IMR-90 (cell line): Measurements from ENCODE around the gene HOXD13. TPM values are rescaled to one million over a fixed set of nuclear protein-coding genes. Genes with fewer than 3 reads are reported as not detected.

Source experiments
- ATAC-seq: fragments of 200-7000 bp; cut with Tn5 transposase; 2 replicates; pipeline ENCODE4 v1.9.1; 2020; ENCODE audit warnings: low read depth, mild to moderate bottlenecking, moderate library complexity
- BruUV-seq: library from RNA; stranded (reverse); fragments of 400-500 nt; replicated peaks from 2 replicates; lab custom pipeline; 2021; lab: Mats Ljungman, UMichigan
- CTCF ChIA-PET: fragments of 300-600 bp; formaldehyde crosslinking; extraction: SDS; loops from one replicate; lab custom pipeline; 2021; ENCODE audit warnings: antibody characterized with exemption; lab: Yijun Ruan, JAX
- POLR2A ChIA-PET: fragments of 300-600 bp; sonication (Branson Sonifier 250); formaldehyde crosslinking; loops from one replicate; lab custom pipeline; 2022; ENCODE audit warnings: antibody characterized with exemption; ENCODE audit not compliant: unreplicated experiment; lab: Charles Lee
- DNase-seq: peaks from one replicate; pipeline ENCODE4 v3.0.0; 2013
- H2AFZ ChIP-seq: replicated peaks from 2 replicates; pipeline ENCODE3; 2013; ENCODE audit warnings: low read length, mild to moderate bottlenecking; ENCODE audit not compliant: poor library complexity
- H2AK5ac ChIP-seq: 2 replicates; pipeline ENCODE4 v1.6.1; 2013; ENCODE audit warnings: low read depth, low read length, inconsistent platforms
- H2AK9ac ChIP-seq: replicated peaks from 2 replicates; pipeline ENCODE3; 2013; ENCODE audit warnings: mild to moderate bottlenecking, low read depth, low read length, moderate library complexity; ENCODE audit not compliant: poor library complexity
- H2BK120ac ChIP-seq: 2 replicates; pipeline ENCODE4 v1.6.1; 2013; ENCODE audit warnings: low read depth, low read length, inconsistent platforms
- H2BK15ac ChIP-seq: 3 replicates; pipeline ENCODE4 v1.6.1; 2013; ENCODE audit warnings: low read depth, low read length, inconsistent platforms
- H2BK20ac ChIP-seq: 2 replicates; pipeline ENCODE4 v1.6.1; 2013; ENCODE audit warnings: low read depth, mild to moderate bottlenecking, inconsistent platforms, low read length, moderate library complexity
- H2BK5ac ChIP-seq: 2 replicates; pipeline ENCODE4 v1.6.1; 2013; ENCODE audit warnings: mild to moderate bottlenecking, low read depth, low read length, inconsistent platforms; ENCODE audit not compliant: poor library complexity, severe bottlenecking
- H3K14ac ChIP-seq: replicated peaks from 2 replicates; pipeline ENCODE4 v1.6.1; 2013; ENCODE audit warnings: low read depth, low read length, inconsistent platforms
- H3K18ac ChIP-seq: 2 replicates; pipeline ENCODE4 v1.6.1; 2013; ENCODE audit warnings: low read depth, low read length, control low read depth
- H3K23ac ChIP-seq: 2 replicates; pipeline ENCODE4 v1.6.1; 2013; ENCODE audit warnings: low read depth, low read length, inconsistent platforms
- H3K27ac ChIP-seq: 2 replicates; pipeline ENCODE4 v1.5.1; 2013; ENCODE audit warnings: mild to moderate bottlenecking, control low read depth, low read length; ENCODE audit not compliant: insufficient read depth
- H3K27me3 ChIP-seq: 2 replicates; pipeline ENCODE4 v1.6.1; 2013; ENCODE audit warnings: low read length; ENCODE audit not compliant: control insufficient read depth, insufficient read depth
- H3K36me3 ChIP-seq: 2 replicates; pipeline ENCODE4 v1.6.1; 2013; ENCODE audit warnings: low read length, mixed read lengths; ENCODE audit not compliant: control insufficient read depth, insufficient read depth
- H3K4ac ChIP-seq: 2 replicates; pipeline ENCODE4 v1.6.1; 2013; ENCODE audit warnings: low read depth, low read length, inconsistent platforms
- H3K4me1 ChIP-seq: 2 replicates; pipeline ENCODE4 v1.6.1; 2013; ENCODE audit warnings: low read length, mixed read lengths; ENCODE audit not compliant: control insufficient read depth, insufficient read depth
- H3K4me2 ChIP-seq: 2 replicates; pipeline ENCODE4 v1.6.1; 2013; ENCODE audit warnings: low read depth, mild to moderate bottlenecking, control low read depth, low read length, moderate library complexity
- H3K4me3 ChIP-seq: 2 replicates; pipeline ENCODE4 v1.5.1; 2013; ENCODE audit warnings: low read depth, mild to moderate bottlenecking, control low read depth, low read length, moderate library complexity; ENCODE audit not compliant: insufficient read depth
- H3K56ac ChIP-seq: 2 replicates; pipeline ENCODE4 v1.6.1; 2013; ENCODE audit warnings: low read length, inconsistent platforms; ENCODE audit not compliant: insufficient read depth; ENCODE audit errors: extremely low read depth
- H3K79me1 ChIP-seq, 2 experiments: 2 replicates each; pipeline ENCODE4 v1.6.1; 2013; ENCODE audit warnings: low read length in 2 of 2, inconsistent platforms in 1 of 2, low read depth in 1 of 2
- H3K9ac ChIP-seq: 2 replicates; pipeline ENCODE4 v1.6.1; 2013; ENCODE audit warnings: low read depth, low read length, control low read depth
- H3K9me1 ChIP-seq: 2 replicates; pipeline ENCODE4 v1.6.1; 2013; ENCODE audit warnings: low read length, inconsistent platforms; ENCODE audit not compliant: insufficient read depth
- H3K9me3 ChIP-seq: 2 replicates; pipeline ENCODE4 v1.6.1; 2013; ENCODE audit warnings: low read length; ENCODE audit not compliant: control insufficient read depth, insufficient read depth
- H4K20me1 ChIP-seq: 2 replicates; pipeline ENCODE4 v1.6.1; 2013; ENCODE audit warnings: low read length, inconsistent platforms; ENCODE audit not compliant: insufficient read depth
- H4K5ac ChIP-seq: 2 replicates; pipeline ENCODE4 v1.6.1; 2013; ENCODE audit warnings: mild to moderate bottlenecking, low read depth, low read length, control low read depth
- H4K8ac ChIP-seq, 2 experiments: 2 replicates each; pipeline ENCODE4 v1.6.1; 2013; ENCODE audit warnings: low read depth in 2 of 2, low read length in 2 of 2, control low read depth in 1 of 2, inconsistent platforms in 1 of 2
- H4K91ac ChIP-seq: 2 replicates; pipeline ENCODE4 v1.6.1; 2013; ENCODE audit warnings: low read depth, low read length, inconsistent platforms; ENCODE audit not compliant: insufficient read depth
- BHLHE40 ChIP-seq: fragments of 150-350 bp; IDR thresholded peaks from 2 replicates; pipeline ENCODE4 v1.6.1; 2016; ENCODE audit warnings: mild to moderate bottlenecking, low read depth, low read length
- CEBPB ChIP-seq: IDR thresholded peaks from 2 replicates; pipeline ENCODE4 v1.6.1; 2012; ENCODE audit warnings: low read depth, low read length, improper control_type of control experiment
- CHD1 ChIP-seq: IDR thresholded peaks from 2 replicates; pipeline ENCODE4 v1.6.1; 2012; ENCODE audit warnings: low read depth, low read length, improper control_type of control experiment
- MAFK ChIP-seq: IDR thresholded peaks from 2 replicates; pipeline ENCODE4 v1.6.1; 2012; ENCODE audit warnings: low read depth, low read length, improper control_type of control experiment
- MAZ ChIP-seq: IDR thresholded peaks from 2 replicates; pipeline ENCODE4 v1.6.1; 2012; ENCODE audit warnings: low read depth, mild to moderate bottlenecking, low read length, improper control_type of control experiment, moderate library complexity, borderline replicate concordance
- MXI1 ChIP-seq: IDR thresholded peaks from 2 replicates; pipeline ENCODE4 v1.6.1; 2012; ENCODE audit warnings: low read depth, mild to moderate bottlenecking, low read length, moderate library complexity, borderline replicate concordance
- NFE2L2 ChIP-seq: fragments of 150-350 bp; IDR thresholded peaks from 2 replicates; pipeline ENCODE4 v1.6.1; 2016; ENCODE audit warnings: low read depth, mild to moderate bottlenecking, low read length
- POLR2A ChIP-seq: IDR thresholded peaks from 2 replicates; pipeline ENCODE4 v1.6.1; 2012; ENCODE audit warnings: mild to moderate bottlenecking, low read depth, low read length
- RAD21 ChIP-seq: IDR thresholded peaks from 2 replicates; pipeline ENCODE4 v1.6.1; 2012; ENCODE audit warnings: low read length, improper control_type of control experiment
- RCOR1 ChIP-seq: IDR thresholded peaks from 2 replicates; pipeline ENCODE4 v1.6.1; 2012; ENCODE audit warnings: mild to moderate bottlenecking, low read length, improper control_type of control experiment; ENCODE audit not compliant: insufficient replicate concordance
- RFX5 ChIP-seq: IDR thresholded peaks from 2 replicates; pipeline ENCODE4 v1.8.0; 2012; ENCODE audit warnings: low read depth, mild to moderate bottlenecking, low read length, moderate library complexity
- SMC3 ChIP-seq: fragments of 150-350 bp; IDR thresholded peaks from 2 replicates; pipeline ENCODE4 v1.6.1; 2016; ENCODE audit warnings: low read depth, mild to moderate bottlenecking, antibody characterized with exemption, low read length, moderate library complexity
- USF2 ChIP-seq: fragments of 150-350 bp; IDR thresholded peaks from 2 replicates; pipeline ENCODE4 v1.6.1; 2017; ENCODE audit warnings: mild to moderate bottlenecking, antibody characterized with exemption, low read length, low read depth
- WGBS, 2 experiments: methylation state at CpG; one replicate each; pipeline versions ENCODE4 v1.1.5 to v1.1.7; 2013; ENCODE audit warnings: missing lambda C conversion rate in 2 of 2; ENCODE audit not compliant: insufficient read length in 1 of 2; ENCODE audit errors: extremely low coverage in 2 of 2; 5-methylcytosine and 5-hydroxymethylcytosine counted together
- dilution Hi-C: fragments of 300-500 bp; cut with HindIII; formaldehyde crosslinking; loops from one replicate; pipeline ENCODE4 v1.14.3; 2018; ENCODE audit warnings: low sequenced_read_pairs; ENCODE audit not compliant: unreplicated experiment
- in situ Hi-C: fragments of 300-500 bp; cut with MboI; formaldehyde crosslinking; loops from 3 replicates; pipeline ENCODE4 v1.14.3; 2019; ENCODE audit warnings: low sequenced_read_pairs, inconsistent platforms, mixed read lengths
- intact Hi-C: fragments of 100-400 bp; cut with micrococcal nuclease; formaldehyde crosslinking; loops from 2 replicates; pipeline ENCODE4 v1.10.0; 2022
- polyA plus RNA-seq, 3 experiments: library from polyadenylated mRNA; depleted of rRNA; stranded (reverse); fragments of >200 nt; gene quantifications; 2 replicates each; pipeline ENCODE4 v1.2.3, GENCODE V29; 2012; ENCODE audit warnings: low replicate concordance in 1 of 3
- total RNA-seq: library from RNA; depleted of rRNA; stranded (reverse); fragments of >200 nt; gene quantifications from 2 replicates; pipeline ENCODE4 v1.2.3, GENCODE V29; 2012
- TF ChIP-seq, protein P1 (sequence below): fragments of 150-350 bp; IDR thresholded peaks from 2 replicates; pipeline ENCODE4 v1.6.1; 2016; ENCODE audit warnings: low read depth, mild to moderate bottlenecking, low read length, moderate library complexity, borderline replicate concordance
- TF ChIP-seq, protein P2 (sequence below): conservative IDR thresholded peaks from 2 replicates; pipeline ENCODE4 v1.5.1; 2012; ENCODE audit warnings: mild to moderate bottlenecking, low read depth, low read length, improper control_type of control experiment

The HOXD13 gene
- total and polyA plus RNA-seq, 2 of the 4 experiments (the other 2 are of a cell fraction): not detected

DNA sequence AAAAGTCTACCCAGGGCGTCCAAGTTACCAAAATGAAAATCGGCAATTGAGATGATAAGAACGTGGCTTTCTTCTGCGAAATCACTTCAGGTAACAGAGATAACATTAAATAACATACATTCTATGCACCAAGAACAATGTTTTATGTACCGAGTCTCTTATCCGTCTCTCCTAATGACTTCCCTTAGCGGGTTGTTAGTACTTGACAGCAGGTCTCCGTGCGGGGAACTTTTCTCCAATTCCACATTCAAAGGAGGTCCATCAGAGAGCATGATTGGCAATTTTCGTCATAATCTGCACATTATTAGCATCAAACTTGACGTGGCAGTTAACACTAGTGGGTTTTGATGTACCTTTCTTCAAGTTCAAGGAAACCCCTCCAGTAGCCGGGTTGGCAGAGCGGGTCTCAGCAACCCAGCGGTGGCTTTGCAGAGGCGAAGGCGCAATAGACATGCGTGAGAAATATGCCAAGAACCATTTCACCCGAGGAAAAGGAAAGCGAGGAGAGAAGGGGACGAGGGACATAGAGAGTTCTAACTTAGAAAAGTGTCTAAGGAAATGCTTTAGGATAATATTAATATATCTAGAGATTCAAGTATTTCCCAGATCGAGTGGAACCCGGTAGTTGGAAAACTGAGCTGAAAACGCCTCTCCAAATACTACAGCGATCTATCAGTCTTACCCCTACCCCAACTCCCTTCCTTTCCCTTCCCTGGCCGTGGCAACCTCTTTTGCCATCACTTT is 13.8 kb upstream of the HOXD13 start:
- dilution Hi-C loops: no loop called here
- H3K9me3 ChIP-seq: peaks cover 21% of the 10 kb centered on the region
- H3K4me2 ChIP-seq: no peak overlapping the region; the same call in 1 of the 2 replicates
- H3K4me1 ChIP-seq: peaks cover 1% of the 10 kb centered on the region
- no peak overlapping the region for H3K56ac ChIP-seq
- intact Hi-C loops: no loop called here
- DNase-seq: no peak
- H4K8ac ChIP-seq: no peak overlapping the region
- no peak overlapping the region for H3K4ac ChIP-seq
- H2AFZ ChIP-seq: no peak overlapping the region
- in situ Hi-C loops: loop anchor here (25.0 kb wide), 2 partner anchors 1041 to 1341 kb away; no protein-coding TSS in a partner anchor
- no peak overlapping the region for H2BK20ac ChIP-seq
- no TSS peak for BruUV-seq
- H2BK15ac ChIP-seq: no peak overlapping the region
- no peaks in the 10 kb centered on the region for H3K9me1 ChIP-seq
- peaks cover 84% of the 10 kb centered on the region for H3K27me3 ChIP-seq
- no peaks in the 10 kb centered on the region for H3K36me3 ChIP-seq
- no peak overlapping the region for H4K91ac ChIP-seq
- no peak overlapping the region for H2BK120ac ChIP-seq
- H3K79me1 ChIP-seq: no peaks in the 10 kb centered on the region
- ChIA-PET POLR2A (no interaction called here), CTCF (interaction anchor here (1.0 kb wide), 1 partner anchor 389 kb away, joined by 3 read pairs; no protein-coding TSS in a partner anchor)
- 3% methylated on average over 13 of the region's 25 CpGs; no CpG with 5 or more reads in 1 of the 2 experiments for WGBS, 2 experiments
- H2AK5ac ChIP-seq: no peak overlapping the region
- no peak for ATAC-seq
- H3K9ac ChIP-seq: no peak overlapping the region
- H4K5ac ChIP-seq: no peak overlapping the region
- no peak overlapping the region for H3K18ac ChIP-seq
- no peak overlapping the region for H2BK5ac ChIP-seq
- no peak overlapping the region for H3K27ac ChIP-seq
- H4K20me1 ChIP-seq: peaks cover 3% of the 10 kb centered on the region; the same call in 1 of the 2 replicates
- H3K4me3 ChIP-seq: no peak overlapping the region
- H2AK9ac ChIP-seq: no peak overlapping the region
- no peak overlapping the region for H3K23ac ChIP-seq
- no peak overlapping the region for H3K14ac ChIP-seq
- TF ChIP-seq RFX5: no peak
- TF ChIP-seq SMC3: no peak
- TF ChIP-seq, protein P1, sequence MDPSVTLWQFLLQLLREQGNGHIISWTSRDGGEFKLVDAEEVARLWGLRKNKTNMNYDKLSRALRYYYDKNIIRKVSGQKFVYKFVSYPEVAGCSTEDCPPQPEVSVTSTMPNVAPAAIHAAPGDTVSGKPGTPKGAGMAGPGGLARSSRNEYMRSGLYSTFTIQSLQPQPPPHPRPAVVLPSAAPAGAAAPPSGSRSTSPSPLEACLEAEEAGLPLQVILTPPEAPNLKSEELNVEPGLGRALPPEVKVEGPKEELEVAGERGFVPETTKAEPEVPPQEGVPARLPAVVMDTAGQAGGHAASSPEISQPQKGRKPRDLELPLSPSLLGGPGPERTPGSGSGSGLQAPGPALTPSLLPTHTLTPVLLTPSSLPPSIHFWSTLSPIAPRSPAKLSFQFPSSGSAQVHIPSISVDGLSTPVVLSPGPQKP: no peak
- TF ChIP-seq, protein P2, sequence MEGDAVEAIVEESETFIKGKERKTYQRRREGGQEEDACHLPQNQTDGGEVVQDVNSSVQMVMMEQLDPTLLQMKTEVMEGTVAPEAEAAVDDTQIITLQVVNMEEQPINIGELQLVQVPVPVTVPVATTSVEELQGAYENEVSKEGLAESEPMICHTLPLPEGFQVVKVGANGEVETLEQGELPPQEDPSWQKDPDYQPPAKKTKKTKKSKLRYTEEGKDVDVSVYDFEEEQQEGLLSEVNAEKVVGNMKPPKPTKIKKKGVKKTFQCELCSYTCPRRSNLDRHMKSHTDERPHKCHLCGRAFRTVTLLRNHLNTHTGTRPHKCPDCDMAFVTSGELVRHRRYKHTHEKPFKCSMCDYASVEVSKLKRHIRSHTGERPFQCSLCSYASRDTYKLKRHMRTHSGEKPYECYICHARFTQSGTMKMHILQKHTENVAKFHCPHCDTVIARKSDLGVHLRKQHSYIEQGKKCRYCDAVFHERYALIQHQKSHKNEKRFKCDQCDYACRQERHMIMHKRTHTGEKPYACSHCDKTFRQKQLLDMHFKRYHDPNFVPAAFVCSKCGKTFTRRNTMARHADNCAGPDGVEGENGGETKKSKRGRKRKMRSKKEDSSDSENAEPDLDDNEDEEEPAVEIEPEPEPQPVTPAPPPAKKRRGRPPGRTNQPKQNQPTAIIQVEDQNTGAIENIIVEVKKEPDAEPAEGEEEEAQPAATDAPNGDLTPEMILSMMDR: no peak
- TF ChIP-seq RAD21: no peak
- no peak for TF ChIP-seq CHD1
- no peak for TF ChIP-seq MAZ
- no peak for TF ChIP-seq USF2
- TF ChIP-seq BHLHE40: no peak
- TF ChIP-seq CEBPB: no peak
- no peak for TF ChIP-seq RCOR1
- no peak for TF ChIP-seq POLR2A
- no peak for TF ChIP-seq MAFK
- TF ChIP-seq NFE2L2: no peak
- TF ChIP-seq MXI1: no peak
